Right lung (tissue), 5 donors: ENCODE data around the gene CDH15. TPM values are rescaled to one million over a fixed set of nuclear protein-coding genes. Genes with fewer than 3 reads are reported as not detected.
A peak's percentile ranks its signal among the peaks of the same experiment; 100 is the strongest.
"Not testable (repeated sequence)": the region's sequence is repeated elsewhere in the genome, so short reads cannot be mapped to it uniquely, and the experiment has no call there.

Source experiments
- DNase-seq, 2 donors: peaks; one replicate each; pipeline ENCODE4 v3.0.0-alpha.2; 2013
- polyA plus RNA-seq, 5 donors: library from polyadenylated mRNA; unstranded; fragments of 120-200 nt; gene quantifications; one replicate each; pipeline versions ENCODE4 v1.2.1 to v1.2.3, GENCODE V29; 2013; ENCODE audit warnings: inconsistent platforms in 1 of 5, low replicate concordance in 1 of 5; ENCODE audit not compliant: insufficient read length in 5 of 5, insufficient read depth in 1 of 5

Gene CDH15
- polyA plus RNA-seq, 5 donors = 0.10 to 10.6 (median 0.37) TPM

DNA sequence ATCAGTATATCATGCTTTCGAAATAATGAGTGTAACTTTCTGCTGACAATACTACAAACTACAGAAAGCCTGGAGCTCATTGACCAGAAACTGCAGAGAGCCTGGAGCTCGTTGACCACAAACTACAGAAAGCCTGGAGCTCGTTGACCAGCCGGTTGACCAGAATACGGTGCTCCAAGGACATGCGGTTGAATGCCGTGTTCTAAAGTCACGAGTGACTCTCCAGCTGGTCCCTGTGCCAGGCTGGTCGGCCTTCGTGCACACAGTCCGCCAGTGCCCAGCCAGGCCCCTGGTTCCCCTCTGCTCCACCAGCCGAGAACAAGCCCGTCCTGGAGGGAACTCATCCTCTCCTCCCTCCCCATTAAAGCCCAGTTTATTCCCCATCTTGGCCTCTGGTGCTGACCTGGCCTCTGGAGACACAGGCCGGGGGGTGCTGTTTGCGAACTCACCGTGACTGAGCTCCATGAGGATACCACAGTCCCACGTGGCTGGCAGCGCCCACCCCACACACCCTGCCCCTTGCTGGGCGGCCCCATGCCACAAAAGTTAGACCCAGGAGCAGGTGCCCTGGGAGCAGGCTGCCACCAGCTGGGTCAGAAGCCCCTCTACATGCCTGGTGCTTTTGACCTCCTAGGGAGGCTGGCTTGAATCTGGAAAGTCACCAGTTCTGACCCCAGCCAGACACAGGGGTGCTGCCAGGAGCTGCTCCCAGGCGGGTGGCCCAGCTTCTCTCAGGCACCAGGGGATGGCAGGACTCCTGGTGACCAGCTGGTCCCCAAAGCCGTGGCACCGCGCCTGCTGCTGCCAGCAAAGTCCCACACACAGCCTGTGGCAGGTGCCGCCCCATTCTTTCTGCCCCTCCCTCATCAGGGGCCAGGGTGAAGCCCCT, 15.5 kb upstream of the CDH15 start:
- no peak for DNase-seq

DNA sequence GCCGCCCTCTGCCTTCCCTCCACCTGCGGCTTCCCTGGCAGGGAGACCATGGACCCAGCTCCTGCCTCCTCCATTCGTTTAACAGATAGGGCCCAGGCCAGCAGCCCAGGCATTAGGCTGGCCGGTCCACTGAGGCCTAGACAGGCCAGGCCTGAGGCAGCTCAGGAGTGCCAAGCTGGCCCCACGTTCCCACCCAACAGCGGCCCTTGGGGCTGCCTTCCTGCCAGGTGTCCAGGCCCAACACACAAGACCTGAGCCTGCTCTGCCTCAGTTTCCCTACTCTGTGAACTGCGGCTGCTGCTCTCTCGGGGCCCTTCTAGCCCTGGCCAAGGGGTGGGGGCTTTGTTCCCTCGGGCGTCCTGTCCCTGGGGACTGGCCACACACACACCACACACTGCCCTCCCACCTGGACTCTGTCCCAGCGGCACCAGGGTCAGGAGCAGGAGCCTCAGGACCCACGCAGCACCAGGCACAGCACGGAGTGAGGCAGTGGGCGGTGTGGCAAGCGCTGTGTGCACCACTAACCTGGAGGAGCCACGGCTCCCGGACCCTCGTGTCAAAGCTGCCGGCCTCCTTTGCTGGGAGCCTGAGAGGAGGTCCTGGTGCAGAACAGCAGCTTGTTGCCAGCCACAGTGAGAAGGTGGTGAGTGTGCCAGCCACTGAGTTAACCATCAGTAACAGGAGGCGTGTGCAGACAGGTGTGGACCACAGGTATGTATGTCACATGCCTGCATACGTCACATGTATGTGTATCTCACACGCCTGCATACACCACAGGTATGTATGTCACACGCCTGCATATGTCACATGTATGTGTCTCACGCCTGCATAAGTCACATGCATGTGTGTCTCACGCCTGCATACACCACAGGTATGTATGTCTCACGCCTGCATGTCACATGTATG, 14.6 kb upstream of the CDH15 start:
- no peak for DNase-seq

DNA sequence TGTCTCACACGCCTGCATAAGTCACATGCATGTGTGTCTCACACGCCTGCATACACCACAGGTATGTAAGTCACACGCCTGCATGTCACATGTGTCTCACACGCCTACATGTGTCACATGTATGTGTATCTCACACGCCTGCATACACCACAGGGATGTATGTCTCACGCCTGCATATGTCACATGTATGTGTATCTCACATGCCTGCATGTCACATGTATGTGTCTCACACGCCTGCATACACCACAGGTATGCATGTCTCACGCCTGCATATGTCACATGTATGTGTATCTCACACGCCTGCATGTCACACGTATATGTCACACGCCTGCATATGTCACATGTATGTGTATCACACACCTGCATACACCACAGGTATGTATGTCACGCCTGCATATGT, 13.8 kb upstream of the CDH15 start:
- DNase-seq = no peak

DNA sequence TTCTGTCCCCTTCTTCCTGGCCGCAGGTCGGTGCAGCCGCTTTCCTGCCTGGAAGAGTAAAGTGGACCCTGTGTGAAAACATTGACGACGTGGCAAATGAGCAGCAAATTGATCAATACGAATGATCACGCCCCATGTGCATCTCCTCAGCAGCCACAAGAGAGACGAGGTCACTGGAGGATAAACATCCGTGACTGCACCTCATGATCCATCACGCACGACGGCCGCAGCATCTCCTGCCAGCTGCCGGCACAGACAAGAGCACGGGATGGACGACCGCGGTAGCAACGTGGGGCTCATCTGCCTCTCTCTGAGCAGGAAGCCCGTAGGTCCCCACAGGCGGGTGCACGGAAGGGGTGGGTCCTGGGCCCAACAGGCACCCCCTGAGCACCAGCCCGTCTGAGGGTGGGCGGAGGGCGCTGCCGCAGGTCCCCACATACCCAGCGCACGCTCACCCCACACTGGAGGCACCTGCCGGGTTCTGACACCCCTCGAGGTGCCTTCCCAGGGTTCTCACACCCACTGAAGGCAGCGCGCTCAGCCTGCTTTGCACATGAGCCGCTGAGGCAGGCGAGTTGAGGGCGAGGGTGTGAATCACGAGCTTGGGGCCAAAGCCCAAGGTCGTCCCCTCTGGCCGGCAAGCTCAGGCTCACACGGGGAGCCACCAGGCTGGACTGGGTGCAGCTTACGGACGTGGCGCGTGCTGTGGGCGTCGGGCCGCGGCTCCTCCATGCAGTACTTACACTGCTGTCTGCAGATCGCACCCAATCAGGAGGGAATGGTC, 12.3 kb upstream of the CDH15 start:
- DNase-seq = no peak

DNA sequence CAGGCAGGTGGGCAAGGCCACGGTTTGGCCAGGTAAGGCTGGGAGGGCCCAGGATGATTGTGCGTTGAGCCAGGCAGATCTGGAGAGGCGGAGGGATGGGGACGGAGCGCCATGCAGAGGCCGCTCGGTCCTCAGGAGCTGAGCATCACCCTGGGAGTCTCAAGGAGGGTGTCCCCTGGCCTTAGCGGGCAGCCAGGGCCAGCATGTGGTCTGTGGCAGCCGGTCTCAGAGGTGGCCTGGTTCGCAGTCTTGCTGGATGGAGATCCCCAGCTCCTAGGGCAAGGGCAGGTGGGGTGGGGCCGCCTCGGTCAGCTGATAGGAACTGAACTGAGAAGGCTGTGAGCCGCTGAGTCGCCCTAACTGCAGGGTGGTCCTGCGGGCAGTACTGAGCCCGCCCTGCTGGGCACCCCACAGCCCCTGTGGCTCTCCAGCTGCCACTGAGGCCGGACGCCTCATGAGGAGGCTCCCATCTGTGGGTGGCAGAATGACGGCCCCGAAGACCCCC, 11.6 kb upstream of the CDH15 start:
- no peak for DNase-seq

DNA sequence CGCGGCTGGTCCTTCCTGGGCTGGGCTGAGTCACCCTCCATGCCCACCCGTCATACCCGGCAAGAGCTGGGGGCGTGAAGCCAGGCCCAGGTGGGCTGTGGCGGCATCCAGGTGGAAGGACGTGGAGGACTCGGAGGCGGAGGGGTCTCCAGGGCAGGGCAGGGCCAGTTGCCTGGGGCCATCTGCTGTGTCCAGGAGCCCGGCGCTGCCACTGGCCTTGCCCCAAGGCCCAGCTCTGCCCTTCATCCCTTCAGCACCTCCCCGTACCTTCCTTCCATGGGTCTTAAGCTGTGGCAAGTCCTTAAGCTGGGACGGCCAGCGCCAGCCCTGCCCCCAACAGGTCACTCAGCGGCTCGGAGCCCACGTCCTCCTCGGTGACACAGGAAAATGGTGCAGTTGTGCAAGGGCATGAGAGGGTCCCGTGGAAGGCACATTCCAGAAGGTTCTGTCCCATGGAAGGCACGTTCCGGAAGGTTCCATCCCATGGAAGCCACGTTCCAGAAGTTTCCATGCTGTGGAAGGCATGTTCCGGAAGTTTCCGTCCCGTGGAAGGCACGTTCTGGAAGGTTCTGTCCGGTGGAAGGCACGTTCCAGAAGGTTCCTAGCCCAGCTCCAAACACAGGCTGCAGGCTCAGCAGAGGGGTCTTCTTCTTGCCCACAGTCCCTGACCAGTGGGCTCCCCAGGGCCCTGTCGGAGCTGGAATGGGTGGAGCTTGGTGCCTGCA, 10.4 kb upstream of the CDH15 start:
- DNase-seq = no peak

DNA sequence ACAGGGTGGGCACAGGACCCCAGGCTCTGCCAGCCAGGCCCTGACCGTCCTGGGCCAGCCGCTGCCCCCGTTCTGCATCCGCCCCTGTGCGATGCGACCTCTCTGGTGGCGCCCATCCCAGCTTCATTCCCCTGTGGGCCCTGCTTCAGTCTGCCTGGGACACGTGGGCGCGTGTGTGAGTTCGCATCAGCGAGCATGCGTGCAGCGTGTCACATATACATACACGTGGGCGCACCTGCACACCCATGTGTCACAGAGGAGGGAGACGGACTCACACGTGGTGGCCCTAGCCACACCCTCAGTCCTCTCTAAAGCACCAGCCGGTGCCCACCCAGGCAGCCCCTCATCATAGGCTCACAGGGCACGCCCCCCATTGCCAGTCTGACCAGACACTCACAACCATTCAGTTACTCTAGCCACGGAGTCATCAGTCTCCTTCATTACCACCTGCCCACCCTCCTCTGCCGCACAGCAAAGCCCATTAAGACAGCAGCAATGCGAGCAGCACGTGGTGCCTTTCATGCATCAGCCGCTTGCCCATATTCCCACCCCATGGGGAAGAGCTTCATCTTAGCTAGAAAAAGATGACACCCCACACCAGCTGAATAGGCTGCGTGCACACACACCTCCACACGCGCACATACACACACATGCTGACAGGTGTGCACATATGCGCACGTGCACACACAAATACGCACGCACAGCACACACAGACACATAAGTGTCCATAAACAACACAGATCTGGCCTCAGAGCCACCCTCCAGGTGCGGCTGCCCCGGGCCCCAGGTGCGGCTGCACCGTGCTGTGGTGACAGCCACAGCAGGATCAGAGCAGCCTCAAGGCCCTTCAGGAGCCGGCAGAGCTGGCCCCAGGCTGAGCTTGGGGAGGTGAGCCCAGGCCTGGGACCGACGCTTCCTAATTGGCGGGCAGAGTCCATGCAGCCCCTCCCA, 9.5 kb upstream of the CDH15 start:
- no peak for DNase-seq

DNA sequence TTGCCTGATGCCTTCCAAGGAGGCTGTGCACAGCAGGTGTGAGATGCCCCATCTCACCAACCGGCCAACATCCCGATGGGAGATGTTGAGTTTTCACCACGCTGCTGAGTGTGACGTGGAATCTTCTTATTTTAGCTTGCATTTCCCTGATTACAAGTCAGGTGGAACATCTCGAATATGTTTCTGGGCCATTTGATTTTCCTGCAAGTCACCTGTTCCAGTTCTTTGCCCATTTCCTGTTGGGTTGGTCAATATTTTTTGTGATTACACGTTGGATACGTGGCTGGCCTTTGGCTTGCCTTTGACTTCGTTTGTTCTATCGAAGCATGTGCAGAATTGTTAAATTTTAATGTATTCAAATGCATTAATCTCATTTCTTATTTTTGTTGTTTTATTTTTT, 8.3 kb upstream of the CDH15 start:
- DNase-seq = no peak

DNA sequence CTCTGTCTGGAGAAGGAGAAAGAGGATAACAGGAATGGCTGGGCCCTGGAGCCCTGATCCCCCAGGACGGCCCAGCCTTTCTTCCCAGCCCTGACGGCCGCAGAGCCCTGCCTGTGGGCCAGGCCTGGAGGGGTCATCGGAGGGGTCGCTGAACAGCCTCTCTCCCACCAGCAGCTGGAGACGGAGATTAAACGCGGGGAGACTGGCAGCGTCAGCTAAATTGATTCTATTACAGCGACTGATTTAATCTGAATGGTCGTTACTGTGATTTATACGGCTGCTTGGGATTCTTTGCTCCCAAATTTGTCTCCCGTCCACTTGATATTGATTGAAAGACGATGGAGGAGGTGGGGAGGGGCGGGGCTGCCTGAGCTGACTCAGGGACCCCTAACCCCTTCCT, 7.1 kb upstream of the CDH15 start:
- no peak for DNase-seq

DNA sequence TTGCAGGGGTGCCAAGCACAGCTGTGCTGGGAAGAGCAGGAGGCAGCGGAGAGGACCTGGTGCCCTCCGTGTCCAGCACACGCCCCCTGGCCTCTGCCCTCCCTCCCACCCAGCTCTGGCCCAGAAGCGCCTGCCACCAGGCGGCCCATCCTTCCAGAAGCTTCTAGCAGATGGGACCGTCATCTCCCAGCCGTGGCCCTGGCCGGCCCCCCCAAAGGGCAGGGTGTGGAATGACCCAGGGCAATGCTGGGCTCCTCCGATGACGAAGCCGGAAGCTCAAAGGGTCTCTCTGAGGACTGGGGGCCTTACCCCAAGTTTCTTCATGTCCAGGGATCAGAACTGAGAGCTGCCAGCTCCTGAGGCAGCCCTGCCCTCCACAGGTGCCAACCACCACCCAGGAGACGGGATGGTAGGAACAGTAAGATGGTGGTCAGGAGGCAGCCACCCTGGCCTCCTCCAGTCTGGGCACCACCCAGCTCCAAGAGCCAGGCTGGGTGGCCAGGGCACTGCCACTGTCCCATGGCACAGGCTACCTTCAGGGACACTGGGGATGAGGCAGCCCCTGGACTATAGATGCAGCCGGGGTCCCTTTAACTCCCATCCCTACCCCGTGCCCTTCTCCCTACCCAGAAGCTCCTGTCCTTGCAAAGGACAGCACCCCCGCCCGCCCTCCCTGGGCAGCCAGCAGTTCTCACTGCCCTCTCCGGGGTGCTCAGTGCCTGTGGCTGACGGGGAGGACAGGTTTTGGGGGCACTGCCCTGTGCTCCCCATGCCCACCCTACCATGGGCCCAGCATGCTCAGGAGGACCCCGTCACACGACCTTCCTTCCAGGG, 6.5 kb upstream of the CDH15 start:
- DNase-seq = no peak

DNA sequence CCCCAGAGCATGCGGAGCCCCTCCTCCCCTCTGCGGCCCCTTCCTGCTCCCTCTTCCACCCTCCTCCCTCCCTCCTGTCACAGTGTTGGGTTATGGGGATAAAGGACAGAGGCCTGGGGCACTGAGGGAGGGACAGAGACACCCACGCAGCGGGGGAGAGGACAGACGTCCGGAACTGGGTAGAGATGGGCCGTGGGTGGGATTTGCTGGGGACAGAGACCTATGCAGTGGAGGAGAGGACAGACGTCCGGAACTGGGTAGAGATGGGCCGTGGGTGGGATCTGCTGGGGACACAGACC, 5.9 kb upstream of the CDH15 start:
- not testable (repeated sequence) for DNase-seq

DNA sequence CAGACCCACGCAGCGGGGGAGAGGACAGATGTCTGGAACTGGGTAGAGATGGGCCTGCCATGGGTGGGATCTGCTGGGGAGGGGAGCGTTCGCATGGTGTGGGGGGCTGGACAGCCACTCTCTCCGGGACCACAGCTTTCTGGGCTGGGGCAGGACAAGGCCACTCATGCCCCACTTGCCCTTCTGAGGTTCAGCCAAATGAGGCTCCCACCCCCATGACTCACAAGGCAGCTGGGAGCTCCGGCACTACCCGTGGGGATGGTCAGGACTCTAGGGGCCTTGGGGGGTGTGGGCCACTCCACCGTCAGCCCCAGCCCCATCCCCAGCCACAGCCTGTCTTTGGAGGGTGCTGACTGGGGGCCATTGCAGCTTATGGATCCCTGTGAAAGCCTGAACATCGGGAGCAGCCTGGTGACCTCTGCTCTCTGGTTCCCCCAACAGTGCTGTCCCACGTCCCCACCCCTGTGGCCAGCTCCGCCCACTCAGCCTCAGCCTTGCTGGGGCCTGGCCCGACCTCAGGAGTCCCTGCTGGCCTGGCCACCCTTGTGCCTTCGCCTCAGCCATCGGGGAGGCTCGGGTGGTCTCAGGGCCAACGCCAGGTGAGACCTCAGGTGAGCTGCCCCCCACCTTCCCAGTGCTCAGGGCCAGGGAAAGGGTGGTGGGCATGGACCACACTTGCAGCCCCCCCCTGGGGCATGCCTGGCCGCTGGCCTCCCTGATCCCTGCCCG, 4.7 kb upstream of the CDH15 start:
- no peak for DNase-seq

DNA sequence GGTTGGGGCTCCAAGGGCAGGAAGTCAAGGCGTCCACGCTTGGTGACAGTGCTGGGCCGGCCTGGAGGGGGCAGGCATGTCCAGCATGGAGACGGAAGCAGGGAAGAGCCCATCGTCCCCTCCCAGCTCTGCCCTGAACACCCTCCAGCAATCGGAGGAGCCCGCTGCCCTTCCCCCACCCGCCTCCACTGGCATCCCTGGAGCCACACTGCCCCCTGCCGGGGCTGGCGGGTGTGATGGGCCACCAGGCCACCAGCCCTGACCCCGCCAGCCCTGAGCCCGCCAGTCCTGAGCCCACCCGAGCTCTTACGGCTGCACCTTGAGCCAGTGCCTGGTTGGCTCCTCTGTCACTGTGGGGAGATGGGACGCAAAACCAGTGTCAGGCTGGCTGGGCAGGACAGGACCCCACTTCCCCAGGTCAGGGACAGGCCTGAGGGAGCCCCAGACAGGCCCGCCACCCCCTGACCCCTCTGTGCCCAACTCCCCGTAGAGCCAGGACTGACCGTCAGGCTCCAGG, 4.1 kb upstream of the CDH15 start:
- DNase-seq = peak; percentile 55 to 58

DNA sequence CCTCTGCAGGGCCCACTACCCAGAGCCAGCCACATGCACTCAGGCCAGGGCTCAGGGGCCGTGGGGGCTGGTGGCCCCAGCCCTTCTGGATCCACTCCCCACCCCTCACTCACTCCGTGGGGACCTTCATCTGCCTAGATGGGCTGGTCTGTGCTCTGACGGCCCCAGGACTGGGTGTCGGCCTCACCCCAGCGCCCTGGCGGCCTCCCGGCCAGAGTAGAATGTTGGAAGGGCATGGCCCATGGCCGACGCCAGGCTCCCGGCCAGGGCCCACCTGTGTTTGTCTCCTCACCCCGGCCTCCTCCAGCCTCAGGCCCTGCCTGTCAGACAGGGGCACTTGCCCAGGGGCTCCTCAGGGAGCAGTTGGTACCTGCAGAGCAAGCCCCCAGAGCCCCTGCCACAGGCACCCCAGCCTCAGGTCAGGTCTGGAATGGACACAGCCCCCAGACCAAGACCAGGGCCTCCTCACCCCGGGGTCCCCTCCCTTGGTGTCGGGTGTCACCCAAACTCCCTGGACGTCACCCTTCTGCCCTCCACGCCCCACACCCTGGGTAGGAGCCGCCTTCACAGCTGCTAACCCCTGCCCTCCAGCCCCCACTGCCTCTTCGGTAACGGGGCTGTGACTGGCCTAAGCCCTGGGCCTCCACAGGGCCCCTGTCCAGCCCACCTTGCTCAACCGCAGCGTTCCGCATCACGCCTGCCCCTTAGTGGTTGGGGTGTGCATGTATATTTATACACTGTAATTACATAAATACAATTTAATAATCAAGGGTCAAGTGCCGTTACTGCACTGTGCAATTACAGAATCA, 3.0 kb upstream of the CDH15 start:
- no peak for DNase-seq

DNA sequence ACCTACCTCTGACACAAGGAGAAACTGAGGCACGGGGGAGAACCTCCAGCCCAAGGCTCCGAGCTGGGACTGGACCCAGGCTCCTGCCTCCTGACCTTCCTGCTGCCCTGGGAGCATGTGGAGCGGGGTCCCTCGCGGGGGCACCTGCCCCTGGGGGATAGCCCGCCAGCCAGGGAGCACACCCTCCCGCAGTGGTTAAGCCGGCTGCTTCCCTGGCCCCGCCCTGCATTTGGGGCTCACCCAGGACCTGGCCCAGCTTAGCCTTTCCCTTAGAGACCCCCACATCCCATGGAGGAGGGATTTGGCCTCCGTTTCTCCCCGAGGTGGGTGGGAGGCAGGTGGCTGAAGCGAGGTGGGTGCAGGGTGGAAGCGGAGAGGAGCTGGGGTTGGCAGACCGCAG, 1.8 kb upstream of the CDH15 start:
- no peak for DNase-seq

DNA sequence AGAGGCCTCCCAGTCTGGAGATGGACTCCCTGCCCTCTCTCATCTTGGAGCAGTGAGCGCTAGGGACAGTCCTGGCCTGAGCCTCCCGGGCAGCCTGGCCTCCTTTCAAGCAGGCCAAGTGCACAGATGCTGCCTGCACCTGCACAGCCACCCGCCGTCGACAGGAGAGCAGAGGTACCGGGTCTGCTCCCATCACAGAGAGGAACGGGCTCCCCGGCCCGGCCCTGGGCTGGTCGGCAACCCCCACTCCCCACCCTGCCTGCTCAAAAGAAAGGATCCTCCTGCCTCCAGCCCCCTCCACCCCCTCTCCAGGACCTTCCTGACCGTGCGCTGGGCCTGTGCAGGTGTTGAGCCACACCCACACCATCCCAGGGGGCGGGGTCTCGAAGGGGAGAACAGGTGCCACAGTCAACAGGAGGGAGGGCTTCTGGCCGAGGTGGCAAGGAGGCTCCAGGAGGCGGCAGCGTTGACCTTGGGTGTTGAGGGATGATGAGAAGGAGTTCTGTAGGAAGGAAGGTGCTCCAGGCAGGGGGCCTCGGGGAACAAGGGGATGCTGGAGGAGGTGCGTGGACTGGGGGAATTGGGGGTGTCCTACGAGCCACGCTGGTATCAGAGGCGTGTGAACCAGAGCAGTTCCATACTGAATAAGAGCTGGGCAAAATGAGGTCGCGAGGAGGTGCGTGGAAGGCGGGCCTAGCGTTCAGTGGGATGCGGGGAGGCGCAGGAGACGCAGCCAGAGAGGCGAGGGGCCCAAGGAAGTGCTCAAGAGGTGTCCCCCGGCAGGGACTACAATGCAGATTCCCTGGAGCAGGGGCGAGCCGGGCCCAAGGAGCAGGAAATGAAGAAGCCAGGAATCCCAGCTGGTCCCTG, 967 bp upstream of the CDH15 start:
- no peak for DNase-seq
